ENCODE measurements around the gene SPEN.

The SPEN gene

DNA sequence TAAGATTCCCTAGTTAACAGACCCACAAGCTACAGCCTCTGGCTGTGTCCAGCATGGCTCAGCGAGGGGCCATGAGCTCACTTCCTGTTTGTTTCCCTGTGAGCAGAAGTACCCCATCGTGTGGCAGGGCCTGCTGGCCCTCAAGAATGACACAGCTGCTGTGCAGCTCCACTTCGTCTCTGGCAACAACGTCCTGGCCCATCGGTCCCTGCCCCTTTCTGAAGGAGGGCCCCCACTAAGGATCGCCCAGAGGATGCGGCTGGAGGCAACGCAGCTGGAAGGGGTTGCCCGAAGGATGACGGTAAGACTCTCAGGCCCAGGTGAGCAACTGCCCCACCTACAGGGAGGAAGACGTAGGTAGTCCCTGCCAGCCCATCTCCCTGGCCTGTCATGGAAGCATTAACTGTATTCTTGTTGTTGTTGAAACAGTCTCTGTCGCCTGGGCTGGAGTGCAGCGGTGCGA lies 90.2 kb downstream of the SPEN start:
- DNase-seq: no peak

DNA sequence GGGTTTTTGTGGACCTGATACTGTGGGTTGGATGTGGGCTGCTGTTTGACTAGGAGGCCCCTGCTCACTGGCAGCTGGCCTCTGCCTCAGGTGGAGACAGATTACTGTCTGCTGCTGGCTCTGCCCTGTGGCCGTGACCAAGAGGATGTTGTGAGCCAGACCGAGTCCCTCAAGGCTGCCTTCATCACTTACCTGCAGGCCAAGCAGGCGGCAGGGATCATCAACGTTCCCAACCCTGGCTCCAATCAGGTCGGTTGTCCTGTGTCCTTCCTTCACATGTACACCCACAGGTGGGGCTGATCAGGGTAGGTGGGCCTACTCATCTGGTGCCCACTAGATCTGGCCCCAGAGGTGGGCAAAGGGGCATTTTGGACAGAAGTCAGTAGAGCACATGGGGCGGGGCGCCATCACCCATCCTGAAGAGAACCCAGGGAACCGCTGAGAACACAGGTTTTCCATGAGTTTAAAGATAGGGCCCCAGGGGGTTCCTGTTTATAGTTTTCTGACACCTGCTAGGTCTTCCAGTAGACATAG lies 91.2 kb downstream of the SPEN start:
- no peak for DNase-seq

DNA sequence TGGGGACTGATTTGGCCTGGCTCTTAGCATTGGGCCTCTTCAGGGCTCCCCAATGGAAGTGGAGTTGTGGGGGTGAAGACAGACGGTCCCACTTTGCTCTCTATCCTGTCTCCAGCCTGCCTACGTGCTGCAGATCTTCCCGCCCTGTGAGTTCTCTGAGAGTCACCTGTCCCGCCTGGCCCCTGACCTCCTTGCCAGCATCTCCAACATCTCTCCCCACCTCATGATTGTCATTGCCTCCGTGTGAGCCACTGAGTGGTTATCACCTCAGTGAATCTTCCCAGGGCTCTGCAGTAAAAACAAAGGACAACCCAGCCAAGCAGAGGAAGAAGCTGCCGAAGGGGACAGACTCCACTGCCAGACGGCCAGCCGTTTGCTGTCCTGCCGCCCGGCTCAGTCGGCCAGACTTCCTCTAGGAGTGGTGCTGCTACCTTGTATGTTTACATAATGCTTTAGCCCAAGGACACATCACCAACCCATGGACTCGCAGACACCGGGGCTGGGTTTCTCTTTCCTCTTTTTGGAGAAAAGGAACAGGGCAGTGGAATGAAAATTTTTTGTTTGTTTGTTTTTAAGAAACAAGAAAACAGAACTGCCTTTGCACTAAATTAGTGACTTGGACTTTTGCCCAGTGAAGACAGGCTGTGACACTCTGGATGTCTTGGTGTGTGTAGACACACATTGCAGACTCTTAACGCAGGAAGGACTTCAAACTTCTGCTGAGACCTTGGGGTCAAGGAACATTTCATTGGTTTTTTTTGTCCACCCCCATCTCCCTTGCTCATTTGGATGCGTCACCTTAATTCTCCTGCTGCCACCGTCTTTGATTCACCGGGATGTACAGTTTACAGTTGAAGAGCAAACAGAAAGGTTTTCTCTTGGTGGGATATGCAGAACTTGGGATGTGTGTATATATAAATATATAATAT lies 91.9 kb downstream of the SPEN start:
- no peak for DNase-seq

DNA sequence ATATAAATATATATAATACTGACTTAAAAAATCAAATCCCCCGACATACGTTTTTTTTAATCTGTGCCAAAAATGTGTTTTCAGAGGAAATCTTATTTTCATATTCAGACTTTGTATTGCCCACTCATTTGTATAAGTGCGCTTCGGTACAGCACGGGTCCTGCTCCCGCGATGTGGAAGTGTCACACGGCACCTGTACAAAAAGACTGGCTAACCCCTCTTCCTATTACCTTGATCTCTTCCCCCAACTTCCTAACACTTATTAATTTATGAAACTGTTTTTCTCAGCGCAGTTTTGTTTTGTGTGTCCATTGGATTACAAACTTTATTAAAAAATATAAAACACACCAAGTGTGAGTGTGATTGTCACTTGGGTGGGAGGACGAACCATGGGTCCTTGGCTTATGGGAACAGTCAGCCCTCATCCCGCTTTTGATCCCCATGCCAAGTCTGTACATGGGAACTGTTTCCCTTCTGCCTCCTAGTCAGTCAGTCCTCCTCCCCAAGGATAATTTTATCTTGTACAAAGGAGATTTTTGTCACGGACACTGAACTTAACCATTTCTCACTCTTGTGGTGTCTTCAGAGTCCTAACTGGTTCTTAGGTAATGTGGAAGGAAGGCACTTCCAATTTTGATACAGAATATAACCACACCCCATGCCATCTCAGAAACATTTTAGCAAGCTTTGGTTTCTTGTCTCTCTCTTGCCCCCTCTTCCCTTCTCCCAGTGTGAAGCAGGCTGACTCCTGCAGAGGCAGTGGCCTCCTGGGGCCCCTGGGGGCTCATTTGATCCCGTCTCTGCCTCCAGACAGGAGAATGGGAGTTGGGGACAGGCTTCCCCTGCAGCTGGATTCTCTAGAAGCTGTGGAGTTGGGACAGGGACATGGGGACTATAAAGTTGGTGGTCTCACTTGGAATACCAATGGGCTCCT lies 92.9 kb downstream of the SPEN start:
- no peak for DNase-seq

DNA sequence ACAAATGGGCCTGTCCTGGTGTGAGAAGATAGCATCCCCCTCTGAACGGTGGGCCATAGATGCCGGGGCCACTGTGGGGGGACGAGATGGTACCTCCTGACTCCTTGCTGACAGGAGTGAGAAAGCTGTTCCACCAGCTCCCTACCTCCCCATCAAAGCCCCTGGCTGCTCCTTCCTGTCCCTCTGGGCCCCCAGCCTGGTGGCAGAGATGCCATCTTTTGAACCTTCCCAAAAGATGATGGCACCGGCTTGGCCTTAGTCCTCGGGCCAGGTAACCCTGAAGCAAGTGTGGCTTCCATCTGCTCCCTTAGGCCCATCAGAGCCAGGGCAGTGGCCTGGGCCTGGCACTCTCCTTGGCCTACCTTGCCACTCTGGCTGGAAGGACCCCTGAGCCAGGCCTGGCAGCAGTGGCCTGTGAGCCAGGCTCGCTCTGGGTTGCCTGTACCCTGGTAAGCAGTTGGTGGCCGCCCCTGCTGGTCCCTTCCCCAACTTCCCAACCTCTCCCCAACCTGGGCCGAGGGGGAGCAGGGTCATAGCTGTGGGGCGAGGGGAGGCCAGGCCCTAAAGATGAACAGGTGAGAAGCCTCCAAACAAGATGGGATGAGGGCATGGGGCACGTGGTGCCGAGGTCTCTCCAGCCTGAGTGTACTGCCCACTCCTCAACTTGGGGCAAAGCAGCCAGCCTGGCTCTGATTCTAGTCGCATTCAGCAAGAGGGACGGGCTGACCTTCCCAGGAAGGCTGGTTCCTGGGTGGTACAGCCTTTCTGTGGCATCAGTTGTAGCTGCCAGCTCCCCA lies 93.7 kb downstream of the SPEN start:
- DNase-seq: no peak

DNA sequence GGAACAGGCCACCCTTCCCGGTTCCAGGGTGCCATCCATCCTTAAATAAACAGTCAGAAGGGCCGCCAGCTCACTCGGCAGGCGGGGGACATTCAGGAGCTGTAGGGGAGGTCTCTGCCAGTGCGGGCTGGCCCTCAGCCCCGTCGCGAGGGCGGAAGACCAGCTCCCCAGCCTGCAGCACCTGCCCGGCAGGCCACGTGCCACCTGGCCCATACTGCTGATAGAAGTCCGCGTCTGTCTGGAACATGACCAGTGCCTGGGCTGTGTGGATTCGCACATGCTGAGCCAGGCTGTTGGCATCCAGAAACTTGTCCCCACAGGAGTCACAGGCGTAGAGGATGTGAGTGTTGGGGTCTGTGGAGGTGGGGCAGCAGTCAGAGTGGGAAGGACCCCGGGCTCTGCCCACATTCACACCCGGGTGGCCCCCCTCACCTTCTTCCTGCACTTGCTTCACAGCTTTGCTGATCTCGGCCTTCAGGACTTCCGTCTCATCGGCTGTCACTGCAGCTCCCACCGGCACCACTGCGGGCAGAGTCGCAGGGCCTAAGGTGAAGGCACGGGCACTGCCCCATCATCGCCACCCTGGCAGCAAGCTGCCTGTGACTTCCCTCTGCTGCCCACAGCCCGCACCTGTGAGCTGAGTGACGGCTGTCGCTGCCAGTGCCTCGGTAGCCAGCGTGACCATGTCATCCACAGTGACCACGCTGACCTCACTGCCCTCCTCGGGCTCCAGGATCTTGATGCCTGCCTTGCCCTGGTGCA lies 94.6 kb downstream of the SPEN start:
- DNase-seq: no peak

DNA sequence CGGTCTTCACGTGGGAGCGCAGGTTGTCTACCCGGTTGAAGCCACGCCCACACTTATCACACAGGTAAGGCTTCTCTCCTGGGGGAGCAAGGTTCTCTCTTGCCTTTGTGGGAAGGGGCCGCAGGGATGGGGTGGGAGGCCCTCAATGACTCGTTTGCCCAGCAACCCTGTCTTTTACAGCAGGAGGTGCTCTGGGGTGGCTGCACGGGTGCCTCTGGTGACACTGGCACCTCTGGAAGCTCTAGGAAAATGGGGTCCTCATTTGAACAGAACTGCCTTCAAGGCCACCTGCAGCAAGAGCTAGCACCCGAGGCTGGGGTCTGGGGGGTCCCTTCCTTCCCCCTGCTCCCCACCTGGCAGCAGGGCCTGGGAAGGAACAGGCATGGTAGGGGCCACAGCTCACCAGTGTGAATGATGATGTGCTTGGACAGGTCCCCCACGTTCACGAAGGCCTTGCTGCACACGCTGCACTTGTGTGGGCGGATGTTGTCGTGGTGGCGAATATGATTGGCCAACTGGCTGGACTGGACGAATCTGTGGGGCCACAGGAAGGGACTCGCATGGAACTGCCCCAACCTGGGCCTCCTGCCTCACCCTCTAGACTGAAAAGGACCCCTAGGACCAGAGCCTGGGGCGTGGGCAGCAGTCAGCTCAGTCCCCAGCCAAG lies 95.3 kb downstream of the SPEN start:
- DNase-seq: no peak

DNA sequence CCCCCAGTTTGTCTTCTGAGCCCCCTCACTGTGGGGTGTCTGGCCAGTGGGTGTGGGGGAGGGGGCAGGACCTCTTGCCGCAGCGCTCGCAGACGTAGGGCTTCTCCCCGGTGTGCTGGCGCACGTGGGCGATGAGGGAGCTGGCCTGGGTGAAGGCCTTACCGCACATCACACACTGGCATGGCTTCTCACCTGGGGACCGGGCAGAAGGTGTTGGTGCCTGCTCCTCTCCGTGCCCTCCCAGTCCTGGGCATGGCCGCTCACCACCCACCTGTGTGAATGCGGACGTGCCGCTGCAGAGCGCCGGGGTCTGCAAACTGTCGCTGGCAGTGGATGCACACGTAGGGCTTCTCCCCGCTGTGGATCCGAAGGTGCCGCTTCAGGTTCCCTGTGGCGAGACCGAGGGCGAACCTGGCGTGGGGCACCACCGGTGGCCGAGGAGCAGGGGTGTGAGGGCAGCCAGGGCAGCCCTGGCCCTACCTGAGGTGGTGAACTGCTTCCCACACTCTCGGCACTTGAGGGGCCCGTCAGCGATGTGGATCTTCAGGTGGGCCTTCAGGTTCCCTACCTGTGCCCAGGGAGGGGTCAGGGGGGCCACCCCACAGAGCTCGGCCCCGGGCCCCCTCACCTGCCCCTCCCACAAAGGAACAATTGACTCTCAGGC lies 96.0 kb downstream of the SPEN start:
- no peak for DNase-seq

DNA sequence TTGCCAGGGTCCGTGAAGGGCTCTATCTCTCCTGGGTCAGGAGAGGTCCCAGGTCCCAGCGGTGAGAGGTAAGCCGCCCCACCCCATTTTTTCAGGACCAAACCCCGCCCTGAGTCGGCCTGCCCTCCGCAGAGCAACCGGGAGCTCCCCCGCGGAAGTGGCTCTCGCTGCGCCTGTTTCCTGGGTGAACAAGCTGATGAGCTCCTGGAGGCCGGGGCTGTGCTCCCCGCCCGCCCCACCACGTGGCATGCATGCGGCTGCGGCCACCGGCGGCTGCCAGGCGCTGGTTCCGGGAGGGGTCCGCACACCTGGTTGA lies 96.4 kb downstream of the SPEN start:
- DNase-seq: no peak

DNA sequence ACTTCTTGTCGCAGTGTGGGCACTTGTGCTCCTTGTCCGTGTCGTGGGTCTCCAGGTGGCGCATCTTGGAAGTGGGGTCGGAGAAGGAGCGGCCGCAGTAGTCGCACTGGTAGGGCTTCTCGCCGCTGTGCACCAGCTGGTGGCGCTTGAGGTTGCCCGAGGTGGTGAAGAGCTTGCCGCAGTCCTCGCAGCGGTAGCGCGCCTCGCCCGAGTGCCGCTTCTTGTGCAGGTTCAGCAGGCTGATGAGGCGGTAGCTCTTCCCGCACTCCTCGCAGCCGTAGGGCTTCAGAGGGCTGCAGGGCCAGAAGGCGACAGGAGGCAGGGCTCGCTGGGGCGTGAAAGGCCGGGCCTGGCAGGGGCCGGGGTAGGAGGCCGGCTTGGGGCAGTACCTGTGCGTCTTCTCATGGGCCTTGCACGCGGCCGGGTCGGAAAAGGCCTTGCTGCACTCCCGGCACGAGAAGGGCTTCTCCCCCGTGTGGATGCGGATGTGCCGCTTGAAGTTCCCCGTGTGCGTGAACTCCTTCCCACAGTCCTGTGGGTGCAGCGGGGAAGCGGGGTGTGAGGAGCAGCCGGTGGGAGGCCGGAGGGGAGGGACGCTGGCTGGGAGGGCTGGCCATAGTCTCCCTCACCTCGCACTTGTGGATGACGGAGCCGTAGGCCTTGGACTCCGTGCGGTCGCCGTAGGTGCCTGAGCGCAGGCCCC lies 97.0 kb downstream of the SPEN start:
- DNase-seq: no peak

DNA sequence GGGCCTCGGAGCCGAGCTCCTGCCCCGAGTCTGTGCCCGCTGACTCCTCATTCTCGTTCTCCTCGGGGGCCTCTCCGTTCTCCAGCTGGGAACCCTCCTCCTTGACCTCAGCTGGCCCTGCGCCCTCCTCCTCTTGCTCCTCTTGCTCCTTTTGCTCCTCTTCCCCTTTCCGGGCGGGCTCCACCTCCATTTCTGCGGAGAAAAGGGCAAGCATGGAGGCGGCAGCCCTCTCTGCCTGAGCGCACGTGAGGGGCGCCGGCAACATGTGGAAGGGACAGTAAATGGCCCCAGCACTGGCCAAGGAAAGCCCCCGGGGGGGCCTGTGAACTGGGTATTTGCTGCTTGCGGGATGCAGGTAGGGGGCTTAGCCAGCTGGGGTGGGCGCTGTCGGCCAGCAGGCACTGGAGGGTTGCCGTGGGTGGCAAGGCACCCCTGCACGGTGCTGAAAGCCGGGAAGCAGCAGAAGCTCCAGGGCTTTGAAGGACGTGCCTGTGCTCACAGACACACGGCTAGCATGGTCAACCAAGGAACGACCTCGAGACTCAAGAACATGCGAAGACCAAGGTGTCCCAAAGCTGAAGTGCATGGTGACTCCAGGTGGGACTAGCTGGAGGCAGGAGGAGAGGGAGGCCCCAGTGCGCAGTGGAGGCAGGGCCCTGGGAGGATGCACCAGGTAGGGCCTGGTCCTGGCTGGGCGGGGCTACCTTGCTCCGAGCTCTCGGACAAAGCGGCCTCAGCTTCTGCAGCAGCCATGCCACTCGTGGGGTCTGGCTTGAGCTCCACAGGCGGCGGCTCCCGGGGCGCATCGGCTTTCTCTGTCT lies 97.7 kb downstream of the SPEN start:
- DNase-seq: no peak

DNA sequence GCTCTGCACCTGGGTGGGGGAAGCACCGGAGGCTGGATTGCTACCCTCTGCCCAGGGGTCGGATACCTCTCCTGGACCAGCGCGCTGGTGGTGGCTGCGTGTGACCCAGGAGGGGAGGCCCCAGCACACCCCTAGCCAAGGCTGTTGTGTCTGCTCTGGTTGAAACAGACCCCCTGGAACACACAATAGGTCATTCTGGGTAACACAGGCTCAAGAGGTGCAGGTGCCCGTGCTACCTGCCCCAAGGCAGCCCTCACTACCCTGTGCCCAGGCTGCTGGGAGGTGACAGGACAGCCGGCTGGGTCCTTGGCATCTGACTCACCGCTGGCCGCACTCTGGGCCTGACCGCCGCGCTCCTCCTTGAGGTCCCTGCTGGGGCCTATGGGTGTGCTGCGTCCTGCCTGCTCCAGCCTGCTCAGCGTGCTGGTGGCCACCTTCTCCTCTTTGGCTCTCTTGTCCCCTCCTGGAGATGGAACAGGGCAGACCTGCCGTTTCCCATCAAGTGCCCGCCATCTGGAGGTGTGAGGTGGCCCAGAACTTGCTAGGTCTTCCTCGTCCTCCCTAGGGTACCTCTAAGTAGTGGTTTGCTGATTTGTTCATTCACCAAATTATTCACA lies 98.4 kb downstream of the SPEN start:
- peak; percentile 26 for DNase-seq

DNA sequence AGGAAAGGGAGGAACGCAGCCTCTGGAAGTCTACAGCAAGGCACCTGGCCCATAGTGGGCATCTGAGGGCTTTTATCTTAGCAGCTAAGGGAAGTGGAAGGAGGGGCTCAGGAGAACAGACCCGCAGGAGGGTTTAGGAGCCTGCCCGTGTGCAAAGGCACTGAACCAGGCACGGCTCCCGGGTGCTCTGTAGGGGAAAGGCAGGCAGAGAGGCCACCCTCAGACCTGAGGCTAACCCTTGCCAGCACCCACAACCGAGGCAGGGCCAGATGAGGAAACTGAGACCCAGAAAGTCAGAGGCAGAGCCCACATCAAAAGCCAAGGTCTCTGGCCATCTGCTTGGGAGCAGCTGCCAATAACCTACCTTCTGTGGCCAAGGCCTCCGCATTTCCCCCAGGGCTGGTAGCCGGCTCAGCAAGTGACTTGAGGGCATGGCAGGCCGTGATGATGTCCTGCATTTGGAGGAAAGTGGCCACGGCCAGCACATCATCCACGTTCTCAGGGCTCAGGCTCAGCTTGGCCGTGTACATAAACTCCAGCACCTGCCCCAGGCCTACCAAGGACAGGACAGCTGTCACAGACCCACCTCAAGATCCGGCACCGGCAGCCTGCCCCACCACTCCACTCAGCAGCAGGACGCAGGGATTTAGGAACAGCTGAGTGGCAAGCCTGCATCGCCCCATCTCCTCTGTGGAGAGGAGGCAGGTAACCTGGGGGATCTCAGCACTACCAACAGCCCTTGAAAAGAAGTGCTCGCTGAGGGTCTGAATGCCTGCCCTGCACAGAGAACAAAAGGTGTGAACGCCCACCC lies 99.3 kb downstream of the SPEN start:
- DNase-seq: no peak

DNA sequence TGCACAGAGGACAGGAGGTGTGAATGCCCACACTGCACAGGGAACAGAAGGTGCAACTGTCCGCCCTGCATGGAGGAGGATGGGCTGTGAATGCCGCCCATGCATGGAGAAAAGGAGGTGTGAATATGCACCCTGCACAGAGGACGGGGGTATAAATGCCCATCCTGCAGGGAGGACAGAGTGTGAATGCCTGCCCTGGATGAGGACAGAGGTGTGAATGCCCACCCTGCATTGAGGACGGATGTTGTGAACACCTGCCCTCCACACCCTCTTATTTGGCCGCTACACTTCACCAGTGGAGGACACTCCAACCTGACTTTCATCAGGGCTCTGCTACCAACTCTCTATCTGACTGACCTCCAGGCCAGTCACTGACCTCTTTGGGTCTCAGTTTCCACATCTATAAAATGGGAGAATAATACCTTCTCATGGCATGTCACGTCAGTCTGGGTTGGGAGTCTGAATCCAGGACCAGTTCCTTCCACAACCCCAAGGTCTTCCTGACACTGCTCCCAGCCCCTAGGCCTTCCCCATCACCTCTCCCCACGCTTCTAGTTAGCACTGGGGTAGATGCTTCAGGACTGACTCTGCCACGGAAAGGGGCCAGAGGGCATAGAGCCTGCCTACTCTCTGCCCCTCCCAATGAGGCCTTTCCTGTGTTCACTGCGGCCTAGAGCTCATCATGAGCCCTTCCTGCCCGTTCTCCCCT lies 100.0 kb downstream of the SPEN start:
- DNase-seq: peak; percentile 20

DNA sequence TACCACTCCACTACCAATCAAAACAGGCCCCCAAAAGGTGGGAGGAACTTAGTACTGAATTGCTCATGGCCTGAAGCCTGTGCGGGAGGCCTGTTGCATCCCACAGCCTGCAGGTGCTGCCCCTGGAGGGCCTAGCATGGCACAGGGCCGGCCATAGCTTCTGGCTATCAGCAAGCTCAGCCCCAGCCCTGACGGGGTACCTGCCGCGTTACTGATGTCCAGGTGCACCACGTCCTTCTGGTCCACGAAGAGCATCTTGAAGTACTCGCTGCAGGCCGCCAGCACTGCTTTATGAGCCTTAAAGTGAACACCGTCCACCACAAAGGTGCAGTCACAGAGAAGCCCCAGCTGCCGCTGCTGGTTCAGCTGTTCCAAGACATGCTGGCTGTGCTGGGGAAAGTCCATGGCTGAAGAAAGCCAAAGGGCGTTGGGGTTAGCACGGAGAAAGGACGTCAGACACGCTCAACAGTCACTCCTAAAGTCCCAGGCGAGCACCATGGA lies 100.6 kb downstream of the SPEN start:
- no peak for DNase-seq

DNA sequence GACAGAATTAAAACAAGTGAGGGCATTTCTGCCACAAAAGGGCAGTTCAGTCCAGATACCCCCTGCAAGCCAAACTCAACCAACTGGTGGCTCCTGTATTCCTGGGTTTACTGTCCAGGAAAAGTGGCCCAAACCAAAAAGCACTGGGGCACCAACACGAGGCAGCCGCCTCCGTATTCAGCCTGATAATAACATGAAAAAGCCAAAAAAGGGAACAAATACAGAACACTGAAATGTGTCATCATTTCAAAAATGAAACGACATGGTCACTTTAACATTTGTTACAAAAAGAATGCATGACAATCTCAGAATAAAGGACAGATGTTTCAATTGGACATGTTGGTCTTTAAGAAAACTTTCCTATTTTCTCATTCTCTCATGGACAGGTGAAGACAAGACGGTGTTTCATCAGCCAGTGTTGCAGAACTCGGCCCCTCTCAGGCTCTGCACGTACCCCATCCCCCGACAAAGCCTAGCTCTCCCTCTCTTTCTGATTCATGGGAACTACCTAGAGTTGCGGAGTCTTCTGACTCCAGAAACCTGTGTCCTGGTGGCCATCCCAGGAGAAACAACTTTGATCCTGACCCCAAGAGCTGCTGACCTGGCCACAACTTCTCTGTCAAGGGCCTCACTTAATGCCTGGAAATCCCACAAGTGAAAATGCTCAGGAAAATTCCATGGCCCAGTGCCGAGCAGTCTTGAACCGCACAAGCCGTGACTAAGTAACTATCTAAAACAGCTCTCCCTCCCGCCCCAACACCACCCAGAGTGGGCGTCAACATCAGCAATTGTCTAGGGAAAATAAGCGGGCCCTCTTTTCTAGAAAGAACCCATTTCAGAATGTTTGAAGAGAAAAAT lies 101.3 kb downstream of the SPEN start:
- peak; percentile 68 for DNase-seq
